Medulla oblongata (tissue), 1 donor: ENCODE measurements around the gene TPM3.
"Not testable (repeated sequence)": the region's sequence is repeated elsewhere in the genome, so short reads cannot be mapped to it uniquely, and the experiment has no call there.

Experiments
- DNase-seq: peaks from one replicate; pipeline ENCODE4 v3.0.0-alpha.2; 2015; ENCODE audit errors: extremely low spot score

The TPM3 gene

GRCh38 chr1:154166207-154166606 lies 25.7 kb downstream of the TPM3 start:
- no peak for DNase-seq

GRCh38 chr1:154159554-154159953 lies 32.3 kb downstream of the TPM3 start:
- no peak for DNase-seq

DNA sequence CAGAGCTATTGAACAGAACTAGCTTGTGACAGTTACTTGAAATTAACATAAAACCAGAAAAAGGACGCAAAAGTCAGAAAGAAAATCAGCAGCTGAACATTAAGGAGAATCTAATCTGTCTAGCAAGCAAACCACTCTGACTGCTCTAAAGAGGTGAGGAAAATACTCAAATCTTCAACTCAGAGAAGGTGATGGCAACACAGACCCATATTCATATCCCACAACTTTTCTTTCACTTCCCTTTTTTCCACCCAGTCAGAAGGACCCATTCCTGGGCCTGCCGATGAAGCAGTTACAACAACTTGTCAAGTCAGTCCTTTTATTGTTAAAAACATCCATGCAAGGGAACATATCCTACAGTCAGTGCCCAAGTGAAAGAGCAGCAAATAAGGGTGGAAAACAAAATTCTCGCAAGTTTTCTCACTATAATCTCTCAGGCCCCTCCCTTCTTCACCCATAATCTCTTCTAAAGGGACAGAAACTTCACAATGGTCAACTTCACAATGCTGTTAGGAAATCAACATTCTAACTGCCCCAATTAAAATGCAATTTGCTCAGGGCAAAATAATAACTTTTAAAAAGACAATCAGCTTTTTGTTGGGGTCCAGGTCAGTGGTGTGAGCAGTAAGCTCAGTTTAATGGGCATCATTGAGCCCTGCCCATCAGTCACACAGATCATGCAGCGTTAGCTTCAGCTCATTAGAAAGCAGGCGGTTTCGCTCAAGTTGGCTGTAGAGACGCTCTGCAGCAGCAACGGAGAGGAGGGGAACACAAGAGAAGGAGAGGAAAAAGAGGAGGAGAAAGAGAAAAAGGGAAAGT lies 33.4 kb downstream of the TPM3 start:
- DNase-seq = peak; percentile 35

- DNase-seq = no peak
Observed at GRCh38 chr1:154157520-154158306, 34.2 kb downstream of the TPM3 start.

DNA sequence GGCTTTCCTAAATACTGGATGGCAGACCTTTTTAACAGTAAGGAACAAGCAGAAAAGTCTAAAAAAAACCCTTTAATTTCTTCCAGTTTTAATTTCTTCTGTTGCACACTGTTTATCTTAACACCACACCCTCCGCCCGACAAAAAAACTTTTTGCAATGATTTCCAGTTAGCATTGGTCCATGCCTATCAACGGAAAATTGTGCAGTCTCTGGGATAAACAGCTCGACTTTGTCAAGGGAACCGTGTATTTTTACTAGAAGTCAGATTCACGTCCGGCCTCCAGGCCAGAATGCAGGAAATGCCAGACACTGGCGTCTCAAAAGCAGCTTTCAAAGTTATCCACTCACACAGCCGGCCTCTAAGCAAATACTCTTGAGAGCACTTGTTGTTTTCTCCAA lies 36.6 kb downstream of the TPM3 start:
- DNase-seq = no peak

- no peak for DNase-seq
Observed at GRCh38 chr1:154154534-154155191, 37.2 kb downstream of the TPM3 start, which contains the start of gene NUP210L. NUP210L (minus strand) TSS chr1:154155073.

DNA sequence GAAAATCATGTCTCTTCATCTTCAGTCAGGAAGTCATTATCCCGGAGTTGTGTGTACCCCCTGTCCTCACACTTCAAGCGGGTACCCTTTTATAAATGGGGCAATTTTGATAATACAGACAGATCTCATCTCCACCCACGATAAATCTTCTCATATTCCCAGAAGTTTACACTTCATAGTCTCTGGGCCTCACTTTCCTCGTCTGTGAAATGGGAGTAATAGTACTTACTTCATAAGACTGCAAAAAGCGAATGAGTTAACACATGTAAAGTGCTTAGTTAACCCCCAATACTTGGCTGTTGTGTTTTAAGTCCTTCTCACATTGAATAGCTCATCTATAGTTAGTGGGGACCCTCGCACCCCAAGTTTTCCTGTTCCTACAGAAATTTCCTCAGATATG lies 37.8 kb downstream of the TPM3 start:
- DNase-seq = no peak

DNA sequence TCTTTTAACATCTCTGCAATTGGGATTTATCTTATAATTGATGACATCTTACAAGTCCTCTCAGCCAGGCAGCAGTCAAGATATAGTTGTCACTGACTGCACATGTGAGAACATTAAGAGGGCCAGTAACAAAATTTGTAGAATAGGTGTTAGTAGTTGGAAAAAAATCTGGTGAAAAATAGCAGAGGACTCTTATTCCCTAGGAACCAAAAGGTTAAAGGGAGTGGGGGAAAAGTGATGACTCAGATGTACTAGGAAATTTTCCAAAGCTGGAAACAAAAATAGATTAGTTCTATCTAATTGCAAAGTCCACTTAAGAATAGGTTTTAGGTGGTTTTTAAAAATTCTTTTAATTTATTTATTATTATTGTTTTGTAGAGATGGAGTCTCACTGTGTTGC lies 40.6 kb downstream of the TPM3 start:
- no peak for DNase-seq

DNA sequence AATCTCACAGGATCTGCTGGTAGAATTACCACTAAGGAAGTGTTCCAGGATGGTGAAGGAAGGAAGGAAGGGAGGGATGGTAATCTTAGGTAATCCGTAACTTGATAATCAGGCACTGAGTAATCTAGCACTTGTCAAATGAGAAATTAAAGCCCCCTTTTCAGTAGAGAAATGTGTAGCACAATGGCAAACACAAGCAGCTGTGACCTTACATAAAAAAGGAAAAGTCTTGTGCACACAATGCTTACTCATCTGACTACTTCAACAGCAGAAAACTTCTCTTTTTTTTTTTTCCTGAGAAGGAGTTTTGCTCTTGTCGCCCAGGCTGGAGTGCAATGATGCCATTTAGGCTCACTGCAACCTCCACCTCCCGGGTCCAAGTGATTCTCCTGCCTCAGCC lies 43.1 kb downstream of the TPM3 start:
- DNase-seq = no peak

GRCh38 chr1:154147505-154147904 lies 44.4 kb downstream of the TPM3 start:
- not testable (repeated sequence) for DNase-seq

- DNase-seq = no peak
Observed at GRCh38 chr1:154145986-154146385, 45.9 kb downstream of the TPM3 start.

DNA sequence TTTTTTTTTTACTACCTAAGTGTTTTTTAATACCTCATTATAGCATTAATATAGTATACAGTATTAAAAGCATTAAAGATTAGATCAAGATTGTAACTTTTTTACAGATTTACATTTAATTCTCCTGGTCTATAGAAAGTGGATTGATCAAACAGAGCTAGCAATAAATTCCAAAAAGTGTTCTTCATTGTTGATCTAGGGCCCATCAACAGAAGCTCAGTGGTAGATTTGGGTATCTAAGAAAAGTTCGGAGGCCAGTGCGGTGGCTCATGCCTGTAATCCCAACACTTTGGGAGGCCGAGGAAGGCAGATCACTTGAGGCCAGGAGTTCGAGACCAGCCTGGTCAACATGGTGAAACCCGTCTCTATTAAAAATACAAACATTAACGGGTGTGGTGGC lies 49.5 kb downstream of the TPM3 start:
- DNase-seq = no peak

- no peak for DNase-seq
Observed at GRCh38 chr1:154141240-154141639, 50.7 kb downstream of the TPM3 start.

DNA sequence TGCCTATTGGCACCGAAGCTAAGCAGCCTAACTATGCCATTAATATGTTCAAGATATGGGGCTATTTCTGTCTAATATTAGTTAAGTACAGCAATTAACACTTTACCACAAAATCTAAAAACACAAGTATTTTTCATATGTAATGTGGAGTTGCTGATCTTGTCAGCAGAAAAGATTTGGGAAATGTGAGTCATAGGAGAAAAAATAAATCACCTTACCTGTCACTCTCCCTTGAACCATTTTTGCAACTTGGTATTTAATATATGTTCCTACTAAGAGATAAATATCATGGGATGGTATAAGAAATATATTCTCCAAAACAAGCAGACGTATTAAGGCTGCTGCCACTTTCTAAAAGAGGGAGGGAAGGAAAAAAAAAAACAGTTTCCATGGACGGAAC lies 54.0 kb downstream of the TPM3 start:
- DNase-seq = no peak

DNA sequence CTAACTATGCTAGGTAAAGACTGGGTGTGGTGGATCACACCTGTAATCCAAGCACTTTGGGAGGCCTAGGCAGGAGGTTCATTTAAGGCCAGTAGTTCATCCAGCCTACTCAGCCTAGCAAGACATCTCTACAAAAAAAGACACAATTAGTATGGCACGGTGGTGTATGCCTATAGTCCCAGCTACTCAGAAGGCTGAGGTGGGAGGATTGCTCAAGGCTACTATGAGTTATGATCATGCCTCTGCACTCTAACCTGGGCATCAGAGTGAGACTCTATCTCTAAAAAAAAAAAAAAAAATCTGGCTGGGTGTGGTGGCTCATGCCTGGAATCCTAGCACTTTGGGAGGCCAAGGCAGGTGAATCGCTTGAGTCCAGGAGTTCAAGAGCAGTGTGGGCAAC lies 58.6 kb downstream of the TPM3 start:
- DNase-seq = no peak

GRCh38 chr1:154129391-154129970 lies 62.4 kb downstream of the TPM3 start:
- DNase-seq = no peak

DNA sequence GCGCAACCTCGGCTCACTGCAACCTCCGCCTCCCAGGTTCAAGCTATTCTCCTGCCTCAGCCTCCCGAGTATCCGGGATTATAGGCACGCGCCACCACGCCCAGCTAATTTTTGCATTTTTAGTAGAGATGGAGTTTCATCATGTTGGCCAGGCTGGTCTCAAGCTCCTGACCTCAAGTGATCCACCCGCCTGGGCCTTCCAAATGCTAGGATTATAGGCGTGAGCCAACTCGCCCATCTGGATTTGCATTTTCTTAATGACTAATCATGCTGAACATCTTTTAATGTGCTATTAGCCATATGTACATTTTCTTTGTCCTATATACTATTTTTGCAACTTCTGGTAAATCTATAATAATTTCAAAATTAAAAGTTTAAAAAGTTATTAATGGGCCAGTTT lies 68.7 kb downstream of the TPM3 start:
- DNase-seq = not testable (repeated sequence)

- no peak for DNase-seq
Observed at GRCh38 chr1:154117642-154118041, 74.3 kb downstream of the TPM3 start.

DNA sequence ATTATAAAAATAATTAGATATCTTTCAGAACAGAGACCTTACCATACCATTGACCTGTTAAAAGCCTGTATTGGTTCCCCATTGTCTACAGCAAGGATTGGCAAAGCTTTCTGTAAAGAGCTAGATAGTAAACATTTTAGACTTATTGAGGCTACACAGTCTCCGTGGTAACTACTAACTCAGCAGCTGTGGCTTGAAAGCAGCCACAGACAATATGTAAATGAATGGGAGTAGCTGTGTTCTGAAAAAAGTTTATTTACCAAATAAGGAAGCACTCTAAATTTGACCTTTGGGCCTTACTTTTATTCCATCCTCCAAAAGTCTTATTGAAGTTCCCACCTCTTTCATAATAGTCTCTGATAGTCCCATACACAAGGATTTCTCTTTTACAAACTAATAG lies 76.7 kb downstream of the TPM3 start:
- no peak for DNase-seq
